ENCODE data around the gene RFFL.
A peak's percentile ranks its signal among the peaks of the same experiment; 100 is the strongest.

Gene RFFL

DNA sequence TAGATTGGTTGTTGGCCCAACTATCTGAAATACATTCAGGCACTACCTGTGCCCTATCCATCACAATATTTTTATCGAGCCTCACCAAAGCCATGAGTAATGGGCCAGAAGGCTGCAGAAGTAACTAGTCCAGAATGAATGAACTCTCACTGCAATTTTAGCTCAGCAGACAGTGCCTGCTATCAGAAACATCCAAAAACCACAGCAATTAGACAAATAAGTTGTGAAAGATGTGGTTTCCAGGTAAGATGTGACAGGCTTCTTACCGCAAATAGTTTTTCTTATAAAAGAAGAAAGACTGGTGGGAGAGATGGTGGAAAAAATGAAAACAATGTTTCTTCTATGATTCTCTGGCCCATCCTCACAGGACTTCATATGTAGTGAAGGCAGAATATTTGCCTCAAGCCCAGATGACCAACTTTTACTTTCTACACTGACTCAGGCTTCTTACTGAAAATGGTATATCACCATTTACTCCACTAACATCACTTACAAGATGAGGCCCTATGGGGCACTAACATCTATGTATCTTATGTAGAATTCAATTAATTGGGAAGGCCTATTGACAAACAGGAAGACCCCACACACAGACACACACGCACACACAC, 9.8 kb upstream of the RFFL start:
- no peak for DNase-seq (ENCODE audit: low read depth in 2 of 2)
- H3K4me3 ChIP-seq (replicated peaks in 1 of 2; ENCODE audit: low read depth in 2 of 2, low read length in 2 of 2): no peak overlapping the region
- TF ChIP-seq, protein P1, sequence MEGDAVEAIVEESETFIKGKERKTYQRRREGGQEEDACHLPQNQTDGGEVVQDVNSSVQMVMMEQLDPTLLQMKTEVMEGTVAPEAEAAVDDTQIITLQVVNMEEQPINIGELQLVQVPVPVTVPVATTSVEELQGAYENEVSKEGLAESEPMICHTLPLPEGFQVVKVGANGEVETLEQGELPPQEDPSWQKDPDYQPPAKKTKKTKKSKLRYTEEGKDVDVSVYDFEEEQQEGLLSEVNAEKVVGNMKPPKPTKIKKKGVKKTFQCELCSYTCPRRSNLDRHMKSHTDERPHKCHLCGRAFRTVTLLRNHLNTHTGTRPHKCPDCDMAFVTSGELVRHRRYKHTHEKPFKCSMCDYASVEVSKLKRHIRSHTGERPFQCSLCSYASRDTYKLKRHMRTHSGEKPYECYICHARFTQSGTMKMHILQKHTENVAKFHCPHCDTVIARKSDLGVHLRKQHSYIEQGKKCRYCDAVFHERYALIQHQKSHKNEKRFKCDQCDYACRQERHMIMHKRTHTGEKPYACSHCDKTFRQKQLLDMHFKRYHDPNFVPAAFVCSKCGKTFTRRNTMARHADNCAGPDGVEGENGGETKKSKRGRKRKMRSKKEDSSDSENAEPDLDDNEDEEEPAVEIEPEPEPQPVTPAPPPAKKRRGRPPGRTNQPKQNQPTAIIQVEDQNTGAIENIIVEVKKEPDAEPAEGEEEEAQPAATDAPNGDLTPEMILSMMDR (IDR thresholded peaks at IDR 0.05; ENCODE audit: low read depth, low read length): no peak

GRCh38 chr17:35069311-35069710, 5.8 kb upstream of the RFFL start:
- TF ChIP-seq, protein P1 (IDR thresholded peaks at IDR 0.05; ENCODE audit: low read depth, low read length): no peak
- peak; percentile 32 to 88 for DNase-seq (ENCODE audit: low read depth in 2 of 2)
- no peak overlapping the region for H3K4me3 ChIP-seq (replicated peaks in 1 of 2; ENCODE audit: low read depth in 2 of 2, low read length in 2 of 2)

DNA sequence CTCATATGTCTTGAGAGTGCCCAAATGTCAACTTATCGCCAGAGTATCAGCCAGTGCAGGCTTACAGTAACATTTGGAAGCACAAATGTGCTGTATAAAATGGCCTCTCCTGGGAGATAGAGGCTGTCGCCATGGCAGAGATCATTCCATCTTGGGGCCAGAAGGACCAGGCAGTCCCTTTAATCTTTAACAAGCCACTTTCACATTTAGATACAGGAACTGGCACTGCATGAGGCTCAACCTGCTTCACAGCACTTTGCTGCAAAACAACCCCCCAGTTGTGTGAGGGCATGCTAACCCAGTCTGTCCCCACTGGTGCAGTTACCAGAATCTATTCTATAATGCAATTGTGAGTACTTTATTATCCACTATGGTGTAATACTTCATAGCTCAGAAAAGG, 4.7 kb upstream of the RFFL start:
- DNase-seq (ENCODE audit: low read depth in 2 of 2): no peak
- TF ChIP-seq, protein P1 (IDR thresholded peaks at IDR 0.05; ENCODE audit: low read depth, low read length): no peak

GRCh38 chr17:35065880-35066279, 2.4 kb upstream of the RFFL start:
- TF ChIP-seq, protein P1 (IDR thresholded peaks at IDR 0.05; ENCODE audit: low read depth, low read length): no peak
- no peak for DNase-seq (ENCODE audit: low read depth in 2 of 2)
- no peak overlapping the region for H3K4me3 ChIP-seq (replicated peaks in 1 of 2; ENCODE audit: low read depth in 2 of 2, low read length in 2 of 2)

More for the DNA sequence above, 4.7 kb upstream of the RFFL start:
- no peak overlapping the region for H3K4me3 ChIP-seq (replicated peaks in 1 of 2; ENCODE audit: low read depth in 2 of 2, low read length in 2 of 2)

DNA sequence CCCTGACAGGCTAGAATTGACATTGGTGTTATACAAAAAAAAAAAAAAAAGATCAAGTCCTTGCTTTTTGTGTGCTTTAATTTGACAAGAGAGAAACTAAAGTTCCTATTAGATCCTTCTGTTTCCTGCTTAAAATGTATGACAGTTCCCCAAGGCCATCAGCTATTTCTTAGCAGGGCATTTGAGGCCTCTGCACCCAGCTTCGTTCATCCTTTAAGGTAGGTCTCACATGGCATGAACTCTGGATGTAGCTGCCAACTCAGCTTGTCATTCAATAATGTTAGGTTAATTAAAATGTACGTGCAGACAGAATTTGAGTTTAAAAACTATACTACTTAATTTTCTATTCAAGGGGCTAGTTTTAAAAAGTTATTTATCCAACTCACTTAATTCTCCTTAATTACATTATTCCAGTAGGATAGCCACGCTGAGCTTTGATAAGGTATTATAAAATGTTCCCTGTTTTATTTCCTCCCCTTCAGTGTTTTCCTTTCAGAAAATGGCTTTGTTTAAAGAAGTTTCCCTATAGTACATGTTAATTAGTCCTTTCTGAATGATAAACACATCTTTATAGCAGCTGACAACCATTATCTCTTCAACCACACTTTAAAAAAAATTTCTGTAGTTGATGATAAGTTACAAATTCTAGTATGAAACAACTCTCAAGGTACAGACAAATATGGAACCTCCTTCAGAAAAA, 1.2 kb upstream of the RFFL start:
- H3K4me3 ChIP-seq (replicated peaks in 1 of 2; ENCODE audit: low read depth in 2 of 2, low read length in 2 of 2): no peak overlapping the region
- no peak for DNase-seq (ENCODE audit: low read depth in 2 of 2)
- TF ChIP-seq, protein P1 (IDR thresholded peaks at IDR 0.05; ENCODE audit: low read depth, low read length): no peak

DNA sequence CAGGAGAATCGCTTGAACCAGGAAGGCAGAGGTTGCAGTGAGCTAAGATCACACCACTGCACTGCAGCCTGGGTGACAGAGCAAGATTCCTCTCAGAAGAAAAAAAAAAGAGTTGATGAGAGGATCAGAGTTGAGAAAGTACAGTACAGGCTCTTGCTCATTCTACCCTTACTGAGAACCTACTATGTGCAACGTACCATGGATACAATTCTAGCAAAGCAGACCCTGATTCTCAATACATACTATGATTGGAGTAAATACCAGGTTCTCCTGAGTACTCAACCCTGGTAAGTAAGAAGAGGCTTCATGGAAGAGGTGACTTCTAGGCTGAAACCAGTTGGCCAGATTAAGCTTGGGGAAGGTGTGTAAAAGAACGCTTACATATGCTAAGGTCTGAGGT, 1.2 kb downstream of the RFFL start:
- DNase-seq (ENCODE audit: low read depth in 2 of 2): no peak
- H3K4me3 ChIP-seq (replicated peaks in 1 of 2; ENCODE audit: low read depth in 2 of 2, low read length in 2 of 2): no peak overlapping the region
- TF ChIP-seq, protein P1 (IDR thresholded peaks at IDR 0.05; ENCODE audit: low read depth, low read length): no peak

Data from cardiac fibroblast (primary cell).